Body of pancreas (tissue), 4 donors: ENCODE results near the gene A2M.
A peak's percentile ranks its signal among the peaks of the same experiment; 100 is the strongest.

Experiments
- POLR2A ChIP-seq, 3 donors: fragments of 450-650 bp; IDR thresholded peaks; one replicate each; pipeline ENCODE4 v1.6.1; 2016; ENCODE audit warnings: antibody characterized with exemption in 3 of 3, mild to moderate bottlenecking in 2 of 3
- TF ChIP-seq, protein P1 (sequence below), 7 experiments: fragments of 450-650 bp in 4 of 7; fragments of 200-600 bp in 3 of 7; sonication (generic) in 3 of 7; IDR thresholded peaks; one replicate each; pipeline ENCODE4 v1.5.1; 2016 to 2019; ENCODE audit warnings: antibody characterized with exemption in 7 of 7

DNA sequence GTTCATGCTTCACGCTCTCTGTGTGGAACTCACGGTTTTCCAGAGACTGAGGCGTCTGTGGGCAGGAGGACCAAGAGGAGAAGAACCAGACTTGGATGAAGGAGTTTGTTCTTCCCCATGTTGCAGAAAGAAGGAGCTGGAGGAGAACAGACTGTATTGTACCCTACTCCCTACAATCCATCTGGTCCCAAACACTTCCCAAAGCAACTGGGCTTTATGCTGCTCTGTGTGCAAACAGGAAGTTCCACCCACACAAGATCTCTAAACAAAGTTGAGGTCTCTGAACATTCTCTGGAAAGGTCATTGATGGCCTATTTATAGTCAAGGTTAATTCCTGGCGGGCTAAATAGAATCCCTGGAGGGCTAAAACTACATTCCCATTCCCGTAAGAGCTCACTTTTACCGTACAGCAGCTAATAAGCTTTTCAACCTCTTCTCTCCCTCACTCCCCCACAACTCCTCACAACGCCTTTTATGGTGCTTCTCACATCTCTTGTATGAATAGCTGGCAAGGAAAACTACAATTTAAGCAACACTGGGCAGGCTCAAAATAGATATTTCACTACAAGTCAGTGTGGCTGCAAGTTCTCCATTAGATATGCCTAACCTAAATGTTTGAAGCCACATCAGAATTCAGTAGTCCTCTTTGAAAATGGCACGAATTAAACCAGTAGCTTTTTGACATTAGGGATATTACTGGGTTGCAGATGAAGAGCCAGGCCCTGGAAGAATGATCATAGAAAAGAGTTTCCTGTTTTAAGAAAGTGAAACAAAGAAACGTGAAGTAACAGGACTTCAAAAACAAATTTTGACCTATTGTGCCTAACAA is at the start of gene A2M:
- TF ChIP-seq, protein P1, sequence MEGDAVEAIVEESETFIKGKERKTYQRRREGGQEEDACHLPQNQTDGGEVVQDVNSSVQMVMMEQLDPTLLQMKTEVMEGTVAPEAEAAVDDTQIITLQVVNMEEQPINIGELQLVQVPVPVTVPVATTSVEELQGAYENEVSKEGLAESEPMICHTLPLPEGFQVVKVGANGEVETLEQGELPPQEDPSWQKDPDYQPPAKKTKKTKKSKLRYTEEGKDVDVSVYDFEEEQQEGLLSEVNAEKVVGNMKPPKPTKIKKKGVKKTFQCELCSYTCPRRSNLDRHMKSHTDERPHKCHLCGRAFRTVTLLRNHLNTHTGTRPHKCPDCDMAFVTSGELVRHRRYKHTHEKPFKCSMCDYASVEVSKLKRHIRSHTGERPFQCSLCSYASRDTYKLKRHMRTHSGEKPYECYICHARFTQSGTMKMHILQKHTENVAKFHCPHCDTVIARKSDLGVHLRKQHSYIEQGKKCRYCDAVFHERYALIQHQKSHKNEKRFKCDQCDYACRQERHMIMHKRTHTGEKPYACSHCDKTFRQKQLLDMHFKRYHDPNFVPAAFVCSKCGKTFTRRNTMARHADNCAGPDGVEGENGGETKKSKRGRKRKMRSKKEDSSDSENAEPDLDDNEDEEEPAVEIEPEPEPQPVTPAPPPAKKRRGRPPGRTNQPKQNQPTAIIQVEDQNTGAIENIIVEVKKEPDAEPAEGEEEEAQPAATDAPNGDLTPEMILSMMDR (IDR thresholded peaks at IDR 0.05), result no peak
- peak in 2 of 3 donors; percentile 45 to 55 for TF ChIP-seq POLR2A (IDR thresholded peaks at IDR 0.05)
